Daoy (cell line): Measurements from ENCODE around the gene WDR87. TPM values are rescaled to one million over a fixed set of nuclear protein-coding genes. Genes with fewer than 3 reads are reported as not detected.
"Not testable (repeated sequence)": the region's sequence is repeated elsewhere in the genome, so short reads cannot be mapped to it uniquely, and the experiment has no call there.

Experiments used
- DNase-seq: peaks from one replicate; pipeline ENCODE4 v3.0.0-alpha.2; 2015; ENCODE audit warnings: low read depth
- total RNA-seq: library from RNA; depleted of rRNA; stranded (reverse); fragments of >200 nt; shearing (Covaris generic); gene quantifications from 2 replicates; pipeline ENCODE4 v1.2.3, GENCODE V29; 2014

Gene WDR87
- total RNA-seq, 1 experiment from 2014 or later, result not detected

DNA sequence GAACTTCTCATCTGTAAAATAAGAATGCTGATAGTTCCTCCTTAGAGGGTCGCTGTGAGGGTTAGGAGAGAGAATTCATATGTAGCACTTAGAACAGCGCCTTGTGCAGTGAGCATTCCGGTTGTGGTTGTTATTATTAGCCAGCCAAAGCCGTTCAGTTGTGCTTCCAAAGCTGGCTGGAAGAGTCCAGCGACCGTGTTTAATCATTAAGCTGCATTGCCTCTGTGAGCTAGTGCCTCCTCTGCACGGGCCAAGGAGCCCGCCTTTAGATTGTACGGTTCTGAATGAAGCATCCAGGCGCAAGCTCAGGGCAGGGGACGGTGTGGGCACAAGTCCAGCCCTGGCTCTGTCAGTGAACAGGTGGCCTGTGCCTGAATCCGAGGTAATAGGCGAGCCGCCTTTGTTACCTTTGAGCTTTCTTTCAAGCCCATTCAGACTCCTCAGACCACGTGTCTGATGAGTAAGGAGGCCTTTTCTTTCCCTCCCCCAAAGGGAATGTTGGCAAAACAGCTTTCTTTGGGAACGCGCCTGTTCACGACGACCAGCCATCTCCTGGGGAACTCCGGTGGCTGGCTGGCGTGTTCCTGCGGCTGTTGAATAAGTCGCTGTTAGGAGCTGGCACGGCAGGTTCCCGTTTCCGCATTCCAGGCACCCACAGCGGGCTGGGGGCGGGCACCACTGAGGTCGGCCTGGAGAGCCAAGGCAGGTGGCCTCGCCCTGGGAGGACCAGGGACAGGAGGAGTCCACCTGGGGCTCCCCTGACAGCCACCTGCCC, 25.7 kb upstream of the WDR87 start:
- peak; percentile 77 for DNase-seq

DNA sequence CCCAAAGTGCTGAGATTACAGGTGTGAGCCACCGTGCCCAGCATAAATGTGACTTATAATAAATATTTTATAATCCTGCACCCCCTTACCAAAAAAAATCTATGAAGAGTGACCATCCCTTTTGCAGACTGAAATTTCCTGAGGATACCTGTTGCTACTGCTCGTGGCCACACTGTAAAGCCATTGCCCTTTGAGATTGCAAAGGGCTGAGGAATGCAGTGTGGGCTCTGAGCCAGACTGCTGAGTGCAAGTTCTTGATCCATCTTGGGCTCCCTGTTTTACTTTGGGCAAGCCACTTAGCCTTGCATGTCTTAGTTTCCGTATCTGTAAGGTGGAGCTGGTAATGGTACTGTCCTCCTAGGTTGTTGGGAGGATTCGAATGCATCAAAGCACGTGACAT, 24.0 kb upstream of the WDR87 start:
- DNase-seq, result no peak

DNA sequence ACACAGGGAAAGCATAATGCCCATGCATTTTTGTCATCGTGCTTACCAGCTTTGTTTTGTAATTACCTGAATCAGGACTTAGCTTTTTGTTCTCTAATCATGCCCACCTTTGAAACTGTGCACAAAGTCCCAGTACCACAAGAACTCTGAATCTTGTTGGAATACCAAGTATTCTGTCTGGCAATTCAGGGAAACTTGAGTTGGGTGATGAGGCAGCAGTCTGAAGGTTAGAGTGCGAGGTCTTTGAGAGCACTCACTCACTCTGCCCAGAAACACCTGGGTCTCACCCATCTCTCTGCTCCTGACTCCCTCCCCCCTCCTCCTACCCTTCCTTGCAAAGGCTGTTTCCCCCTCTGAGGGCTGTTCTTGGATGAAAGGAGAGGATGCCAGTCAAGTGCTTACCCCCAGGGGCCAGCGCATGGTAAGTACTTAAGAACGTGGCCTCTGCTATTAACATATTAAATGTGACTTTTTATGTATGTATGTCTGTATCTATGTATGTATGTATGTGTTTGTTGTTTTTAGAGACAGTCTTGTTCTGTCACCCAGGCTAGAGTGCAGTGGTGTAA, 23.0 kb upstream of the WDR87 start:
- no peak for DNase-seq

DNA sequence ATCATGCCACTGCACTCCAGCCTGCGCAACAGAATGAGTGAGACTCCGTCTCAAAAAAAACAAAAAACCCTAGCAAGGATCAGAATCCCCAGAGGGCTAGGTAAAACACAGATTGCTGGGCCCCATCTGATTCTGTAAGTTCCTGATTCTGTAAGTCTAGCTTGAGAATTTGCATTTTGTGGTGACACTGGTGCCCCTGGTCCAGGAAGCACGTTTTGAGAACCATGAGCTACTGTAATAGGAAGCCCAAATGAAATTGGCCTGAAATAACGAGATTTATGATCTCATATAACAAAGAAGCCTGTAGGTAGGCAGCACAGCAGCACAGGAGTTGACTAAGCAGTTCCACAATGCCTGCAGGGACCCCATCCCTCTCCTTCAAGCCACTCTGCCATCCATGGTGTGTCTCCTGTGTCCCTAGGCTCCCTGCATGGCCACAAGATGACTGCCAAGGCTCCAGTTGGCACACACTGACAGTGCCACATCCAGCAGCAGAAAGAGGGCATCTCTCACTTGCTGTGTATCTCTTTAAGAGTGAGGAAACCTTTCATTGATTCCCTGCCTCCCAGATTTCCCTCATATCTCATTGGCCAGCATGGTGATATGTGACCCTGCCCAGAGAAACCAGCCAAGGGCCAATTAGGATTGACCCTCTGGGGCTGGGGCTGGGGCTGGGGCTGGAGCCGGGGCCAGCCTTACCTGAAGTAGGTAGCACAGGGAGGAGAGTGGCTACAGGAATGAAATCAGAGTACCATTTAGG, 22.3 kb upstream of the WDR87 start:
- DNase-seq, result no peak

DNA sequence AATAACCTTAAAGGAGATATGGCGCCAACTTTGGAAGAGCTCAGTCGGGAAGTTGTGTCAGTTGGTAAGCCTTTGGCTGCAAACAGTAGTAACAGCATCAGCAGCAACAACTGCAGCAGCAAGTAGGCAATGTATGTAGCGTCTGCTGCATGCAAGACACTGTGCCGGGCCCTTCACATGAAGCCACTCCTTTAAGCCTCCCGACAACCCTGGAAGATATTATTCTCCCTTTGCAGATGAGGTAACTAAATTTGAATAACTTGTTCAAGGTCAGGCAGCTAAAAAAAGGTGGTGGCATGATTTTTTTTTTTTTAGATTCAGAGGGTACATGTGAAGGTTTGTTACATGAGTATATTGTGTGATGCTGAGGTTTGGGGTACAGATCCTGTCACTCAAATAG, 20.3 kb upstream of the WDR87 start:
- DNase-seq, result no peak

DNA sequence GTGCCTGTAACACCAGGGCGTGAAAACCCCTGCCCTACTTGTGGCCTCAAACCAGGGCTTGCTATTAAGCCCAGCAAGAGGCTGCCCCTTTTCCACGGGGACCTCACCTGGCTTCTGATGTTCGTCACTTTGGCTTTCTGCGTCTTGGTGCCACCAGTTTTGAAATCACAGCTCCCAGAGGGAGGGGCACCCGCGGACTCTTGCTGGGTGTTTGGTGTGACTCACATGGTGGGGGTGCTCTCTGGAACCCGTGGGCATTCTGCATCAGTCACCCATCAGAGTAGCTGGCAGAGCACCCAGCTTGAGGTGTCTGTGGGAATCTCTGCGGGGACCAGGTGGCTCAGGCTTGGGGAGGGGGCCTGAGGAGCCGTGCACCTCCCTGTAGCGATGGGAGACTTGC, 19.9 kb upstream of the WDR87 start:
- no peak for DNase-seq

DNA sequence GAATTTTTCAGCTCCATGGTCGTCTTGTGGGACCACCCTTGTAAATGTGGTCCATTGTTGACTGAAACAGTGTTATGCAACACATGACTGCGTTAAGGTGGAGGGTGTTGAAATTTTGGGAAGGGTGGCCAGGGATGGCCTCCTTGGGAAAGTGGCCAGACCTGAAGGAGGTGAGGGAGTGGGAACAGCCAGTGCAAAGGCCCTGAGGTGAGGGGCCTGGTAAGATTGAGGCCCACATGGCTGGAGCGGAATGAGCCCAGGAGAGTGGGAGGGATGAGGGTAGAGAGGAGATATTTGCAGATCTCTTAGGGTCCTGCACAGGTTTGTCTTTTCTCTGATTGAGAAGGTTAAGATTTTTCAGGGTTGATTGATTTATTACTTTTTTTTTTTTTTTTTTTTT, 18.8 kb upstream of the WDR87 start:
- no peak for DNase-seq

DNA sequence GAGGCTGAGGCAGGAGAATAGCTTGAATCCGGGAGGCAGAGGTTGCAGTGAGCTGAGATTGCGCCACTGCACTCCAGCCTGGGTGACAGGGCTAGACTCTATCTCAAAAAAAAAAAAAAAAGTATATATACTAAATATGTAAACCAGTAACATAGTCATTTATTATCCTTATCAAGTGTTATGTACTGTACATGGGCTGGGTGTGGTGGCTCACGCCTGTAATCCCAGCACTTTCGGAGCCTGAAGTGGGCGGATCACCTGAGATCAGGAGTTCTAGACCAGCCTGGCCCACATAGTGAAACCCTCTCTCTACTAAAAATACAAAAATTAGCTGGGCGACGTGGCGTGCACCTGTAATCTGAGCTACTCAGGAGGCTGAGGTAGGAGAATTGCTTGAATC, 18.2 kb upstream of the WDR87 start:
- DNase-seq, result not testable (repeated sequence)

DNA sequence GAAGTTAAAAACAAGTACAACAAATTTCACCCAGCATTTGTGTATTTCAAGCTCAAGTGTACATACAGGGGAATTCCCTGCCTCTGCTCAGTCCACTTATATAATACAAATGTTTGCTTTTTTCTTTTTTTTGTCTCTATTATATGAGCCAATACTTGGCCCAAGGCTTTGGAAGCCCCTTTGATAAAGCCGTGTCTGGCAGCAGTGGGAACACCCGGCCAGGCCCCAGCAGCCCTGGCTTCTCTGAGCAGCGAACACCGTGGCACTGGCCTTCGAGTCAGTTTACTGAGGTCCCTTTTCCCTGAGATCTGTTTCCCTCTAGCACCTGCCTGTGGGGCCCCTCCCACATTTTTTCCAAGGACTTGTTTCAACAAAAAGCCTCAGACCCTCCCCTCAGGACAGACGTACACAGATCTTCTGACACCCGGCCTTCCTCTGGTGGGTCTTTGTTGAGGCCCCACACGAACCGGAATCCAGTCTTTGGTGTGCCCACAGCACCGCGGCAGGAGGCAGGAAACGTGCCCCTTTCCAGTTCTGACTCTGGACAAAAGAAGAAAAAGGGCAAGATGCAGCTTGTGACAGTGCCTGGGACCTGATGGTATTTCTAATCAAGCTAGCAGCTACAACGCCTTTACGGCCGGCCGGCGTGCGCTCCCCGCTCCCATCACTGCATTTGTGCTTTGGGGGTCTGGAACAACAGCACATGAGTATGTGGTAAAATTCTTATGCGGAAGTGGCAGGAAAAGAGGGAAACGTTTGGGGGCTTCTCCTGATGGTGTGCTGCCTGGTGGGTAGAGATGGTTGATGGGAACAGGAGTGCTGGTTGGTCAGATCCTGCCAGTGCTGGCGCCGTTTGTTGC, 14.4 kb upstream of the WDR87 start:
- DNase-seq, result no peak

DNA sequence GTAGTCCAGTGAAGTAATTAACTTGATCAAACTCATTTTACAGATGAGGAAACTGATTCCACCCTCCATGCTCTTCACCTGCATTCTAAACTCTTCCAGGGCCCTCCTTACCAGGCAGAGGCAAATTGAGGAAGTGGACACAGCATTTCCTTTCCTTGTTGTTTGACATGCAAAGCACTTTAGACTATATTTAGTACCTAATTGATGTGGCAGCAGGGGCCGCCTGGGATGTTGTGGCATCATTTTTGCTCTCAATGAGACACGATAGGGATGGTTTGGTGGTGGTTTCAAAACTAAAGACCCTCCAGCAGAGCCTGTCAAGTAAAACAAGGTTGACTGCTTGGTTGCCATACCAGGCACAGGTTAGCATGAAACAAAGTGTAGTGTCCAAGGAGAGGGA, 8.5 kb upstream of the WDR87 start:
- no peak for DNase-seq

DNA sequence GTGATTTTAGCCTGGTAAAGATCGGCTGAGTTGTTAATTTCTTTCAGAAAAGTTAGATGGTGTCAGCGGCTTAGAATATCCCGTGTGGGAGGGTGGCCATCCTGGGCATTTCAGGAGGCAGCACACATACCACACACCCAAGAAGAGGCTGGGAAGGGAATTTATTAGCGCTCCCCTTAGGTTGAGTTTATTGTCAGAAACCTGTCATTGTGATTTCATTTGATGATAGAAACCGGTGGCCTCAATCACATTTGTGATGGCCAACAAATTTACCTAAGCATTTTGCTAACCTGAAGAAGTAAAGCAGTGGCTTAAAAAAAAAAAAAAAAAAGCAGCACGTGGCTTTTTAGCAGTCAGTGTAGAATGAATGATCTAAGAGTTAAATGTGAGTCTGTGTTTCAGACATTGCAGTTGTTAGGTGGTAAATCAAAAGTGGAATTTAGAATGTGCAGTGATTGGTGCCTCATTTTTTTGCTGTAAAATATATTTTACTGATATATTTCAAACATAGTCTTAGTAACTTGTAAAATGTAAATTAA, 3.3 kb upstream of the WDR87 start:
- no peak for DNase-seq

DNA sequence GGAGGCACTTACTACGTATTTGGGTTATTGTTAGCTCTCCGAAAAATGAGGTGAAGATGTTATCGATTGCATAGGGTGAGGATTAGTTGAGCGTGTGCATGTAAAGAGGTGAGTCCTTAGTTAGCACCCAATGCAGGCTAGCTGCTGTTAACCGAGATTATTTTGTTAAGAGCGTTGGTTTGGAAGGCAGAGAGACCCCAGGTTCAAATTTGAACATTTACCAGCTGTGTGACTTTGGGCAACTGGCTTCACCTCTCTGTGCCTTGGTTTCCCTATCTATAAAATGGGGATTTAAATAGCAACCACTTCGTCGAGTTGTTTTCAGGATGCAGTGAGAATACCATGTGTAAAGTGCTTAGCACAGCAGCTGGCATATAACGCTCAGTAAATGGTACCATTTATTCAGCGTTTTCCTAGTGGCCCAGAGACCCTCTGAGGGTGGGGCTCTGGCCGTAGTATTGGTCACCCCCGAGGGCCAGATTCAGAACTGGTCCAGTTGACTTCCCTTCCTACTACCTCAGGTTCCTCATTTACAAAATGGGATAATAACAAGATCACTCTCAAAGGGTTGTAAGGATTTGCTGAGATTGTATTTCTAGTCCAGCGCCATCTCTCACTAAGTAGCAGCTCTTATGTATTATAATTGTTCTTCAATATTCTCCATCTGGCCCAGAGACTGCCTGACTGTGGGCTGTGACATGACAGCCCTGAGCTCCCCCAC, 1.5 kb upstream of the WDR87 start:
- no peak for DNase-seq

DNA sequence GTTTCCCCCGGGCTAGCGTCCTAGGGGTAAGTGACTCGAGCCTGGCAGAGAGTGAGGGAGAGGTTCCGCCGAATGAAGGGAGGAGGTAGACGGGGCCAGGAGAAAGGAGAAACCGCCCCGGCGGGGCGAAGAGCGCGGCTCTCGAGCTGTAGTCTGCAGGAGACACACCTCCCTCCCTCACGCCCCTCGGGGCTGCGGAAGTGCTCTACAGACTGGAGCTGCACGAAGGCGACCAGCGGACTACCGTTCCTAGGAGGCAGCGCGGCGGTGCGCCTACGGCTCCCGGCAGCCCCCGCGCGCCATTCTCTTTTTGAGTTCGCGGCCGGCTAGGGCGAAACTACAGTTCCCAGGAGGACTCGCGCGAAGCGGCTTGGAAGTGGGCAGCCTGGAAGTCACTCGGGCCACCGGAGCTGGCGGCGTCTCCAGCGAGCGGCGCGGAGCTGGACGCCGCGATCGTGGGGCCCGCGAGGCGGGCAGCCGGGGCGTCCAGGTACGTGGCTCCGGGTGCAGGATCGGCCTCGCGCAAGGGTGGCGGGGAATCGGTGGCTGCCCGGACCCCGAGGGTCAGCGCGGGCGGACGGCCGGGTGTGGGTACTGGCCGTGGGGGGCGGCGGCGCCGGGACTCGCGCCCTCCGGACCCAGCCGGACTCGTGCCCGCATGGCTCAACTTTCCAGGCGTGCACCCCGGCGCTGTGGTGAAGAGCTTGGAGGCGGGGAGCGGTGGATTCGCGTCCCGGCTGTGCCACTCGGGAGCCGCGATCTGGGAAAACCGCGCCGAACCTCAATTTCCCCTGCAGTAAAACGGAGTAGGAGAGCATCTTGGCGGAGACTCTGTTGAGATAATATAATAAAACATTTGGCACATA, 708 bp upstream of the WDR87 start, which contains the start of gene SIPA1L3:
TSS of gene SIPA1L3 (plus strand) at position 340 of the 866 bp plus-strand sequence. CDS start 174,358 bp downstream, outside the sequence.
- peak; percentile 98 for DNase-seq

DNA sequence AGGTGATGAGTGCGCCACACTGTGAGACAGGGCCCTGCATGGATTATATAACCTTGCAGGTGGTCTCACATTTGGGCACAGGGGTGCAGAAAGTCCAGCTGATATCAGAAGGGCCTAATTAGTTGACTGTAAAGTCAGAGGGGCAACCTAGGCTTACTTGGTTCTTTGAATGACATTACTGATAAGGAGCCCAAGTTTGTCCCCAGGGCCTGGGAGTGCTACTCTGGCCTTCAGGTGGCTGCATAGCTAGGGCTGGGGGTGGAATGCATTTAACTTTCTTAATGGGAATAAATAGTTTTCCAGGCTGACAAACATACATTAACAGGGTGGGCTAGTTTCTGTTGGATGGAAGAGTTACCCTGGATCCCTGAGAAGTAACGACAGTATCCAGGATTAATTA, 3.3 kb downstream of the WDR87 start:
- no peak for DNase-seq

DNA sequence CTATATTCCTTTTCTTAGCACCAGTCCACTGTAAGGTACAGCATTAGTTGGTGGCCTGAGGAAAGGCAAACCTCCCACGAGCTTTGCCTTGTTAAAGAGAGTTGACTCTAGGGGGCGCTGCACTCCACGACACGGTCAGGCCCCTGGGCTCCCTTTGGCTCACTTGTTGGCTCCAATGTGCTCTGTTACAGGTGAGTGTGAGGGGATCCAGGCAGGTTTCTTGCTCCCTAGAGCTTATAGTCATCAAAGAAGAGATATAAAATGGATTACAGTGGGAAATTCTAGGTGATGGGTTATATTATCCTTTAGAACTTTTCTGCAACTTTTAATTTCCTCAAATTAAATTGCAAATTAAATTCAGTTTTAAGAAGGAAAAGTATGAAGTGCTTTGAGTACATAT, 3.7 kb downstream of the WDR87 start:
- peak; percentile 76 for DNase-seq

DNA sequence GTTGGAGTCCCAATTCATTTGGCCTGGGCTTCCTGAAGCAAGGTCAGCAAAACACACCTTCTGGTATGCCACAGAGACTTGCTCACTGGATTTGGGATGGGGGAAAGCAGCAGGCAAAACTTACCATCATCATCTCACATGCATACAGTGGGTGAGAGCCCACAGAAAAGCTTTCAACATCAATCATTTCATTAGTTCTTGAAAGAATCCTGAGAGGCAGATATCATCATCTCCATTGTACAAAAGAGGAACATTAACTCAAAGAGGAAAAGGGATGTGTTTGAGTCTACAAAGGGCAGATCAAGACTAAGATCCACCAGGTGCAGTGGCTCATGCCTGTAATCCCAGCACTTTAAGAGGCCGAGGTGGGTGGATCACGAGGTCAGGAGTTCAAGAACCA, 6.4 kb downstream of the WDR87 start:
- DNase-seq, result no peak

DNA sequence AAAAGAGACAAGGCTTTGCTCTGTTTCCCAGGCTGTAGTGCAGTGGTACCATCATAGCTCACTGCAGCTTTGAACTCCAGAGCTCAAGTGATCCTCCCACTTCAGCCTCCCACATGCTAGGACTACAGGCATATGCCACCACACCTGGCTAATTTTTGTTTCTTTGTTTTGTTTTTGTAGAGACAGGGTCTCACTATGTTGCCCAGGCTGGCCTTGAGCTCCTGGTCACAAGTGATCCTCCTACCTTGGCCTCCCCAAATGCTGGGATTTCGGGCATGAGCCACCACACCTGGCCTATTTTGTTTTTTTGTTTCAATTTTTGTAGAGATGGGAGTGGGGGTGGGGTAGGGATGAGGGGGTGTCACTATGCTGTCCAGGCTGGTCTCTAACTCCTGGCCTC, 6.9 kb downstream of the WDR87 start:
- no peak for DNase-seq

DNA sequence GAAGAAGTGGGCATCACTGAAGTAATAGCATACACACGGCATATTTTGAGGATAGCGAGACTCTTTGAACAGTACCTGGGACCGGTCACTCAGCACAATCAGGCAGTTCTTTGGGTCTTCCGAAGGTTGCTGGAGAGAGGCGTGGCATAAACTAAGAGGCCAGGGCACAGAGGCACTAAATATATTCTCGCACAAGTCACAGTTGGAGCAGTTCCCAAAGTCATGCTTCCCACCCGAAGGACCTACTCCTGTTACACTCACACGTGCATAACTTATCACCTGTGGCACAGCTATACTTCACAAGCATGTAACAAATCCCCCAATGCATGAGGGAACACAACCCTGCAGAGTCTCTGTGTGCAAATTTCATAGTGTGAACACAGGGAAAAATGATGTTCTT, 10.2 kb downstream of the WDR87 start:
- no peak for DNase-seq

DNA sequence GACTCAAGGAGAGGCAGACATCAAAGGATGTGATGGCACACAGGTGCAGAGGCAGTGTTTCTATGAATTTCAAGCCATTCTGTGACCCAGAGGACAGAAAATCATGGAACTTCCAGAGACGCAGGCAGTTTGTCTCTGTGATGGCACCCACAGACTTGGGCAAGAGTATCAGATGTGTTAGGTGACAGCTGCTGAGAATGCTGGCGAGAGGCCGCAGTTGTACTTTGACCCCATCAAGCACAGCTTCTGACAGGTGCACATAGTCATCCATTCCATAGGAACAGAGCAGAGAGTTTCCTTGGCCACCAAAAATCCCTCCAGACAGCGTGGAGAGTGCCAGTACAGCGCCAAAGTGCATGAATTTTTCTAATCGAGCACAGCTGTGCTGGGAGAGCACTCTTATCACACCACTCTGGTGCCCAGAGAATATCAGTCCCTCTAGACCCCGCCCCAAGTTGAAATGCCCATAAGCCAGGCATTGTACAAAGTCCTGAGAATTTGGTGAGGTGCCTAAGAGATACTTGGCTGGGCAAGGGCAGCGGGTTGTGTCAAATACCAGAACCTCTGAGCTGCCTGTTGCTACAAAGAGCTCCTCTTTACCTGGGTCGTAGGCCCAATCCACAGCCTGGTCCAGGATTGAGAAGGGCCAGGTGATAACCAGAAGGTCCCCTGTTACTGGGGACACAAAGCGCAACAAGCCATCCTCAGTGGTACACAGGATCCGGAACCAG, 12.4 kb downstream of the WDR87 start:
- DNase-seq, result no peak
